GM19438 (cell line): ENCODE results near the gene RDH13.
"Not testable (repeated sequence)": the region's sequence is repeated elsewhere in the genome, so short reads cannot be mapped to it uniquely, and the experiment has no call there.

Source experiments
- ATAC-seq: cut with Tn5 transposase; IDR thresholded peaks from one replicate; pipeline ENCODE4 v1.9.1; 2021; ENCODE audit warnings: low read depth; ENCODE audit not compliant: unreplicated experiment

Gene RDH13

GRCh38 chr19:55048446-55048845 is 14.5 kb downstream of the RDH13 start:
- ATAC-seq, result no peak

DNA sequence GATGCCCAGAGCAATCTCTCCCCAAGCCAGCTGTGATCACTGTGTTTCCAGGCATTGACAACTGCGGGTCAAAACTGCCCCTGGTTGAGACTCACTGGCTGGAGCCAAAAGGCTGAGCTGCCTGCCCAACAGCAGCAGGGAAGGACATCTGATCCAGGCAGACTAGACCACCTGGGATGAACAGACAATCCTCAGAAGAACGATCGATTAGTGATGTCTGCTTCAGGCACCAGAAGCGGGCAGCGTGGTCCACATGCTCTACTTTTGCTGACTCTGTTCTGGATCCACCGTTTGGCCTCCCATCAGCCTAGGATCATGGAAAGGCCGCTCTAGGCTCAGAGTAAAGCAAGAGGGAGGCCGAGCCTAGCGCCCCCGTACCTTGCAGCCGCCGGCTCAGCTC is 15.0 kb downstream of the RDH13 start:
- ATAC-seq, result no peak

GRCh38 chr19:55046975-55047622 is 15.8 kb downstream of the RDH13 start:
- ATAC-seq, result no peak

GRCh38 chr19:55044771-55045716 is 17.9 kb downstream of the RDH13 start:
- ATAC-seq, result no peak

- no peak for ATAC-seq
These were observed 18.7 kb downstream of the RDH13 start for GRCh38 chr19:55044286-55044685.

DNA sequence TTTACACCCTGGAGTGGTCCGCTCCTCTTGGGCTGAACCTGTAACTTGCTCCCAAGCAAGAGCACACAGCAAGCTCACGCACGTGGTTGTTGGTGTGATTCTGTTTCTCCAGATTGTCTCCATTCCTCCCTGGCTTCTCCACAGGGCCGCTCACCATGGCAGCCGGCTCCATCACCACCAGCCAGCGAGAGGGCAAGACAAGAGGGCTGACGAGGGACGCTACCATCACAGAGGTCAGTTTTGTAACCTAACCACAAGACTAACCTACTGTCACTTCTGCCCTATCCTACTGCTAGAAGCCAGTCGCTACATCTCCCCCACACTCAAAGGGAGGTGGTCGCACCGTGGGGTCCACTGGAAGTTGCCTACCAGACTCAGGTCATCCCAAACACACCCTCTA is 20.3 kb downstream of the RDH13 start:
- ATAC-seq, result no peak

DNA sequence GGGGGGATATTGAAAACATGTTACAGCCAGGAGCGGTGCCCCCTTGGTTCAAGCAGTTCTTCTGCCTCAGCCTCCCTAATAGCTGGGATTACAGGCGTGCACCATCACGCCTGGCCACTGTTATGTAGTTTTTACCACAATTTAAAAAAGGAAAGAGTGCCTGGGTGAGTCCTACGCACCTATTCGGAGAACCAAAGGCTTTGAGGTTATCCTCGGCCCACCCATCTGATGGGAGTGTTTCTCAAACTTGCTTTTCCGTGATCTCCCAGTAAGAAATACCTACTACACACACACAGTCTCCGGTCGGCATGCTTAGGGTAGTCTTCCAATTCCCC is 20.6 kb downstream of the RDH13 start:
- no peak for ATAC-seq

GRCh38 chr19:55041627-55042343 is 21.2 kb downstream of the RDH13 start:
- ATAC-seq, result no peak

GRCh38 chr19:55041244-55041626 is 21.7 kb downstream of the RDH13 start:
- ATAC-seq, result no peak

DNA sequence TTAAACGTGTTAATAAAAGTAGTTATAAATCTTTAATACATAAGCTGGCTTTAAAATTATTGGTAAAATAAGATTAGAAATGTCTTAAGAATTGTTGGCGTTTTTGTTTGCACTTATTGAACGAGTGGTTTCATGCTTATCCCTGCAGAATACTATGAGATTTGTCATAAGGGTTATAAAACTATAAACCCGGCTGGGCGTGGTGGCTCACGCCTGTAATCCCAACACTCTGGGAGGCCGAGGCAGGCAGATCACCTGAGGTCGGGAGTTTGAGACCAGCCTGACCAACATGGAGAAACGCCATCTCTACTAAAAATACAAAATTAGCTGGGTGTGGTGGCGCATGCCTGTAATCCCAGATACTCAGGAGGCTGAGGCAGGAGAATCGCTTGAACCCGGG is 22.3 kb downstream of the RDH13 start:
- not testable (repeated sequence) for ATAC-seq

DNA sequence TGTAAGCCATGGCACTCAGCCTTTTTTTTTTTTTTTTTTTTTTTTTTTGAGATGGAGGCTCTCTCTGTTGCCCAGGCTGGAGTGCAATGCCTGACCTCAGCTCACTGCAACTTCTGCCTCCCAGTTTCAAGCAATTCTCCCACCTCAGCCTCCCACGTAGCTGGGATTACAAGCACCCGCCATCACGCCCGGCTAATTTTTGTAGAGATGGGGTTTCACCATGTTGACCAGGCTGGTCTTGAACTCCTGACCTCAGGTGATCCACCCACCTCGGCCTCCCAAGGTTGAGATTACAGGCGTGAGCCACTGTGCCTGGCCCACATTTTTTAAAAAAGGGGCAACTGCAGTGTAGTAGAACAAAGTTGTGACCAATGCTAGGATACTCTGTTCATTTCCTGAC is 25.3 kb downstream of the RDH13 start:
- ATAC-seq, result not testable (repeated sequence)

DNA sequence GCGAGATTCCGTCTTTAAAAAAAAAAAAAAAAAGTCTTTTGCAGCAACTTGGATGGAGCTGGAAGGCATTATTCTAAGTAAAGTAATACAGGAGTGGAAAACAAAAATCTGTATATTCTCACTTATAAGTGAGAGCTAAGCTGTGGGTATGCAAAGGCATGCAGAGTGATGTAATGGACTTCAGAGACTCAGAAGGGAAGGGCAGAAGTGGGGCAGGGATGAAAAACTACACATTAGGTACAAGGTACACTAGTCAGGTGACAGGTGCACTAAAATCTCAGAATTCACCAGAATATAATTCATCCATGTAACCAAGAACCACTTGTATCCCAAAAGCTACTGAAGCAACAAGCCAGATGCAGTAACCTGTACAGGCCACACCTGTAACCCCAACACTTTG is 26.9 kb downstream of the RDH13 start:
- no peak for ATAC-seq

- no peak for ATAC-seq
These were observed 28.2 kb downstream of the RDH13 start for GRCh38 chr19:55034751-55035150.

DNA sequence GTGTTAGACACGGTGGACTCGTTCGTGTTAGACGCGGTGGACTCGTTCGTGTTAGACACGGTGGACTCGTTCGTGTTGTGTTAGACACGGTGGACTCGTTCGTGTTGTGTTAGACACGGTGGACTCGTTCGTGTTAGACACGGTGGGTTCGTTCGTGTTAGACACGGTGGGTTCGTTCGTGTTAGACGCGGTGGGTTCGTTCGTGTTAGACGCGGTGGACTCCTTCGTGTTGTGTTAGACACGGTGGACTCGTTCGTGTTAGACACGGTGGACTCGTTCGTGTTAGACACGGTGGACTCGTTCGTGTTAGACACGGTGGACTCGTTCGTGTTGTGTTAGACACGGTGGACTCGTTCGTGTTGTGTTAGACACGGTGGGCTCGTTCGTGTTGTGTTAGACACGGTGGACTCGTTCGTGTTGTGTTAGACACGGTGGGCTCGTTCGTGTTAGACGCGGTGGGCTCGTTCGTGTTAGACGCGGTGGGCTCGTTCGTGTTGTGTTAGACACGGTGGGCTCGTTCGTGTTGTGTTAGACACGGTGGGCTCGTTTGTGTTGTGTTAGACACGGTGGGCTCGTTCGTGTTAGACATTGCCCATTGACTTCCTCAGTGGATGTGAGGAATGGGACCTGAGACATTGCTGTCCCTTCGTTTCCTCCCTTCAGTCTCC is 29.8 kb downstream of the RDH13 start:
- not testable (repeated sequence) for ATAC-seq

DNA sequence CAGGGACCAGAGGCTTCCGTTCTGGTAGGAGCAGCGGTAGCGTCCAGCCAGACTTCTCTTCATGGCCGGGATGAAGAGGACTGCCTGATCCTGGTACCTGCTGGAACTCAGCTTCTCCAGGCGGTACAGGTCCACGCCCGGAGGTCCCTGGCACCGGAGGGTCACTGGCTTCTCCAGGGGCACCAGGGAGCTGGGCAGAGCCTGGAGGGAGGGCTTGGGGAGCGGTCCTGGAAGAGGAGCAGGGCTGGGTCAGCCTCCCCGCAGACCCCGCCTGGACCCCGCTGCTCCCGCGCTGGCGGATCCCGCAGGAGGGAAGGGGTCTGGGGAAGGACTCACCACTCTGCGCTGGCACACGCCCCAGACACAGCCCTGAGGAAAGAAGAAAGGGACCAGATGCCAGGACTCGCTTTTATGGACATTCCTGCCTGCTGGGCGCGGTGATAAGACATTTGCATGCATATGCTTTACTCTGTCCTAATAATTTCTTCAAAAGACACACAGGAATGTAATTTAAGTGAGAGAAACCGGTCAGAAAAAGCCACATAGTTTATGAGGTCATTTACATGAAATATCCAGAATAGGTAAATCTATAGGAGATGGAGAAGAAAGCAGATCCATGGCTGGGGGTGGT is 30.7 kb downstream of the RDH13 start:
- ATAC-seq, result no peak

- ATAC-seq, result no peak
These were observed 31.8 kb downstream of the RDH13 start for GRCh38 chr19:55031178-55031577.

GRCh38 chr19:55028757-55029156 is 34.2 kb downstream of the RDH13 start:
- no peak for ATAC-seq

- ATAC-seq, result no peak
These were observed 35.2 kb downstream of the RDH13 start for GRCh38 chr19:55027472-55028337.

- not testable (repeated sequence) for ATAC-seq
These were observed 35.8 kb downstream of the RDH13 start for GRCh38 chr19:55027140-55027471.

GRCh38 chr19:55024111-55024510 is 38.8 kb downstream of the RDH13 start:
- ATAC-seq, result no peak
